Activated CD4-positive, alpha-beta T cell treated with anti-CD3 and anti-CD28 coated beads, Interleukin-2, amount 10 ng/mL, durations not matched to agents 24 days and 14 days (primary cell): ENCODE data around the gene CTIF. TPM values are rescaled to one million over a fixed set of nuclear protein-coding genes. Genes with fewer than 3 reads are reported as not detected.

Source experiments
- DNase-seq: peaks from one replicate; pipeline ENCODE4 v3.0.0; 2022
- H3K27ac Mint-ChIP-seq: one replicate; pipeline ENCODE4 v1.8.0; 2022; ENCODE audit warnings: mild to moderate bottlenecking, mixed read lengths
- H3K27me3 Mint-ChIP-seq: one replicate; pipeline ENCODE4 v1.8.0; 2022; ENCODE audit warnings: mixed read lengths
- H3K36me3 Mint-ChIP-seq: one replicate; pipeline ENCODE4 v1.8.0; 2022; ENCODE audit warnings: low read depth, mild to moderate bottlenecking, mixed read lengths
- H3K4me1 Mint-ChIP-seq: one replicate; pipeline ENCODE4 v1.8.0; 2021; ENCODE audit warnings: mixed read lengths
- H3K4me3 Mint-ChIP-seq: one replicate; pipeline ENCODE4 v1.8.0; 2022; ENCODE audit warnings: mild to moderate bottlenecking, moderate library complexity, mixed read lengths
- H3K9me3 Mint-ChIP-seq: one replicate; pipeline ENCODE4 v1.8.0; 2021; ENCODE audit warnings: mixed read lengths
- intact Hi-C: fragments of 100-400 bp; cut with micrococcal nuclease; formaldehyde crosslinking; loops from one replicate; pipeline ENCODE4 v1.15.1; 2023
- total RNA-seq: library from RNA; stranded (reverse); gene quantifications from 2 replicates; pipeline ENCODE4 v1.2.3, GENCODE V29; 2022

The CTIF gene
- total RNA-seq, 1 donor from 2014 or later, result 9.5 TPM

DNA sequence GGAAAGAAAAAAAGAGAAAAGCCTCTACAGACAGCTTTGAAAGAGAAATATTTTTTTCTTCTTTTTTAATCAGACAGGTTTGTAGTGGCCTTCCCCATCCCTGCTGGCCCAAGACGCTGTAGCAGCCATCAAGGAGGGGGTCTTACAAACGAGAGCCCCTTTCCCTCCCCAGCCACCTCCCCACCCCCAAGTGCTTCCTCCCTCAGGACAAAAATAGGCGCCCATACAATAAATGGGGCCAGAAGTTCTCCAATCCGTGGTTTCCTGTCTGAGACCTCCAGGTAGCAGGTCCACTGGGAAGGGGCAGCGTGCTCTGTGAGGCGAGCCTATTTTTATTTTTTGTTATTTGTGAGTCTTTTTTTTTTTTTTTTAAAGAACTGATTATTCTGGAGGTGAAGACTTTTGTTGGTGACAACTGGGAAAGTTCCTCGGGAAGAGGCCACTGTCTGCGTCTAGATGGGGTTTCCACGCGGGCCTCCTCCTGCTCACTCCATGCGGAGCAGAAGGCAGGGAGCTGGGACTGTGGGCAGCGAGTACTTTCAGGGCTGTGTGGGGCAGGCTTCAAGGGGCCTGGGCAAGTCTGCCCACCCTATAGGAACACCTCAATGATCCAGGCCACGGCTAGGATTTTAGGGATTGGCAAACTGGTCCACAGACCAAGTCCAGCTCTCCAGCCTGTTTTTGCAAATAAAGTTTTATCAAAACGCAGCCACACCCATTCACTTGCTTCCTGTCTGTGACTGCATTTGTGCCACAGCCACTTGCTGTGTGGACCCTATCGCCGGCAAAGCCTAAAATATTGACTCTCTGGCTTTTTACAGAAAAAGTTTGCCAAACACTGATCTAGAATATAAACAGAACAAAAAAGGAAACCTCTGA is 139.6 kb downstream of the CTIF start:
- Mint-ChIP-seq H3K9me3 (no peaks in the 10 kb centered on the region), H3K4me3 (no peak overlapping the region), H3K27ac (no peak overlapping the region), H3K27me3 (no peaks in the 10 kb centered on the region), H3K36me3 (no peaks in the 10 kb centered on the region), H3K4me1 (peaks cover 2% of the 10 kb centered on the region)
- DNase-seq, result no peak
- intact Hi-C loops, result loop anchor here (5.0 to 10.0 kb wide), 5 partner anchors 96 to 559 kb away; partner anchors contain the start of gene SMAD7

DNA sequence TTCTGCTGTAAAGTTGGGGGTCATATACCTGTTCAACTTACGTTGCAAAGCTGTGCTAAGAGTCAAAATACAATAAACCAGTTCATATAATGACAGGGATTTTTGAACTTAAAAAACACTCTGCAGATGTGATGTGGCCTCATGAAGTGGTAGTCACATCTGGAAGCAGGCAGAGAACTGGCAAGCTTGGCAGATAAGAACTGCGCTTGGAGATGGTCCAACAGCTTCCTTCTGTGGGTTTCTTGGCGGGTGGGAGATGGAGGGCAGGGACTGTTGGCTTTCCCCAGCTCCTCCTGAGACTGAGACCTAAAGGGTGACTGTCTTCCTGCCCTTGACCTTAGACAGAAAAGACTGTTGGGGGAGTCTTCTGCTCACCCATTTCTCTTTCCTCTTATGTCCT is 140.4 kb downstream of the CTIF start:
- Mint-ChIP-seq H3K4me3 (no peak overlapping the region), H3K27me3 (no peaks in the 10 kb centered on the region), H3K36me3 (no peaks in the 10 kb centered on the region), H3K27ac (no peak overlapping the region), H3K9me3 (no peaks in the 10 kb centered on the region), H3K4me1 (peaks cover 2% of the 10 kb centered on the region)
- no peak for DNase-seq
- intact Hi-C loops, result loop anchor here (5.0 to 10.0 kb wide), 5 partner anchors 96 to 558 kb away; partner anchors contain the start of gene SMAD7

DNA sequence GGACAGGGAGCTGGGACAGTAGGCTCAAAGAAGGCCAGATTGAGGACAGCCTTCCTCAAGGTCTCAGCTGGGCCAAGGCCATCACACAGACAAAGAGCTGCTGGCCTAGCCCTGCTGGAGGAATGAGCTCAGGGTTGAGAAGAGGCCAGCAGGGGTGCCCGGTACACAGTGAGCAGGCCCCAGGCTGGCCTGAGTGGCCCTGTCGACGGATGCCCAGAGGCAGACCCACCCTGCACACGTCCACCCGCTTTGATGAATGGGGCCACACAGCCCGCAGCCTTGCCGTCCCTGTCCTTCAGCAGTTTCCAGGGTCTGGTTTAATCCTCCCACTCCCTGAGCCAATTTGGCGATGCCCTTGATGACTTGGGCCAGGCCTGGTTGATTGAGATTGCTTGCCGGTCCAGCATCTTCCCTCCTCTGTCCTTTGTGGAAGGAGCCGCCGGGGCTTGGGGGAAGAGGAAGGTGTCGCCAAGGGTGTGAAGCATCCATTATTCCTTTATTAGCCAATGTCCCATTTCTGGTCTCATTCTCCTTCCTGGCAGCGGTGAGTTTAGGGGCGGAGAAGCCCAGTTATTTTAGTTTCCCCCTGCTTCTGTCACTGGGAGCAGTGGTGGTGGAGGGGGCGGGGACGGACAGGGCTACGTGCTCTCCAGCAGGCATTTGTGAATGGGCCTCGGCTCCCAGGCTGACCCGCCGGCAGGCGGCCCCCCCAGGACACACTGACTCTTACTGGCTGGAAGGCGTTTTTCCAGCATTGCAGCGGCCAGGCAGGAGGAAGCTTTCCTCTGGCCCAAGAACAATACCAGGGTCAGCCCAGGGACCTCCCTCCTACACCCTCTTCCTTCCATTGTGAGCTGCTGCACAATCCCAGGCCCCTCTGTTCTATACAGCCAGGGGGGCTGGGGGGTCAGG is 141.8 kb downstream of the CTIF start:
- H3K9me3 Mint-ChIP-seq, result no peaks in the 10 kb centered on the region
- H3K27ac Mint-ChIP-seq, result no peak overlapping the region
- intact Hi-C loops, result no loop called here
- no peaks in the 10 kb centered on the region for H3K4me1 Mint-ChIP-seq
- H3K27me3 Mint-ChIP-seq, result no peaks in the 10 kb centered on the region
- no peak overlapping the region for H3K4me3 Mint-ChIP-seq
- no peak for DNase-seq
- no peaks in the 10 kb centered on the region for H3K36me3 Mint-ChIP-seq

DNA sequence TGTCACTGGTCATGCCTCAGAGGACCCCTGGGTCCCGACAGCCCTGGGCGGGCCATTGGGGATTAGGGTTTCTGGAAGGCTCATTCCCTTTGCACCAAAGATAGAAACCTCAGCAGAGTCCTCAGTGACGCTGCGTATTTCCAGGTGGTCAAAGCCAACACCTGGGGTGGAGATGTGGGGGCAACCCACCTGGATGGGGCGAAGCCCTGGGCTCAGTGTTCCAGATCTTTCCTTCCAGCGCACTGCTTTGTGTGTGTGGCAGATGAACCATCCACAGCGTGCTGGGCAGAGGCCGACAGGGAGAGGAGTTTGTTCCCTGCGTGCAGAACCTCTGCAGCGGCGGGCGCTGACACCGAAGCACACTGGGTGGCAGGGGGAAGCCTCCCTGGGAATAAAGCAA is 143.9 kb downstream of the CTIF start:
- Mint-ChIP-seq H3K4me3 (no peak overlapping the region), H3K4me1 (no peaks in the 10 kb centered on the region), H3K27ac (no peak overlapping the region), H3K27me3 (no peaks in the 10 kb centered on the region), H3K9me3 (no peaks in the 10 kb centered on the region), H3K36me3 (no peaks in the 10 kb centered on the region)
- intact Hi-C loops, result no loop called here
- DNase-seq, result no peak

DNA sequence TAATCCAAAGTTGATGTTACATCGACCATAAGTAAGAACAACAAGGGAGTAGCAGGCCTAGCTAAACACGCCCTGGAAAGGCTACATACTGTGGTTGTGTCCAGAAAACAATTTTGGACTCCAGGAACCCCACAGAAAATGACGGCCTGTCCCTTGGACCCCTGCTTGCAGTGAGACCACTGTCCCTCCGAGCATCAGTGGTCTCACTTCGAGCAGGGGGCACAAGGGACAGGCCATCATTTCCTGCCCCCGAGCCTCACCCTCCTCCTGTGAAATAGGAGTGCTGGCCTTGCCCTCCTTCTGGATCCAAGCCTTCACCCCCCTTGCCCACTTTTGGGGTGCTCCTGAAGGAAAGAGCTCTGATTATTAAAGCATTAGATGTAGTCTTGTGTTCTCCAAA is 144.4 kb downstream of the CTIF start:
- Mint-ChIP-seq H3K4me3 (no peak overlapping the region), H3K36me3 (no peaks in the 10 kb centered on the region), H3K9me3 (no peaks in the 10 kb centered on the region), H3K27ac (no peak overlapping the region), H3K4me1 (no peaks in the 10 kb centered on the region), H3K27me3 (no peaks in the 10 kb centered on the region)
- no peak for DNase-seq
- intact Hi-C loops, result no loop called here

DNA sequence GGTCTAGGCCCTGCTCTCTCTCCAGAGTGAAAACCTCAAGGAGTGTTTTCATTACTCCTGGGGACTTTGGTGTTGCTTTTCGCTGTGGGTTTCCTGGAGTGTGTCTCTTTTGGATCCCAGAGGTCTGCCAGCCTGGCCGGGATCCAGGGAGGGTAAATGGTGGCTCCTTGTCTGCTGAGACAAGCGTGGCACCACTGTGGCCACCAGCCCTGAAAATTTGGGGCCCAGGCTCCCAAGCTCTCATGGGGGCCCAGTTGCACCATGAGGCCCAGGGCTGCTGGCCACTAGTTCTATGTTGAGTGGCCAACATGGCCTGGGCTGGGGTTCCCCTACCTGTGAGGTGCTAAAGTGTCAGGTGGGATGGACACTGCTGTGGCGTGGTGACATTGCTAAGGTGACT is 144.8 kb downstream of the CTIF start:
- H3K9me3 Mint-ChIP-seq, result no peaks in the 10 kb centered on the region
- no peak overlapping the region for H3K4me3 Mint-ChIP-seq
- H3K4me1 Mint-ChIP-seq, result no peaks in the 10 kb centered on the region
- no peaks in the 10 kb centered on the region for H3K27me3 Mint-ChIP-seq
- no peak for DNase-seq
- no peak overlapping the region for H3K27ac Mint-ChIP-seq
- no peaks in the 10 kb centered on the region for H3K36me3 Mint-ChIP-seq
- intact Hi-C loops, result no loop called here

DNA sequence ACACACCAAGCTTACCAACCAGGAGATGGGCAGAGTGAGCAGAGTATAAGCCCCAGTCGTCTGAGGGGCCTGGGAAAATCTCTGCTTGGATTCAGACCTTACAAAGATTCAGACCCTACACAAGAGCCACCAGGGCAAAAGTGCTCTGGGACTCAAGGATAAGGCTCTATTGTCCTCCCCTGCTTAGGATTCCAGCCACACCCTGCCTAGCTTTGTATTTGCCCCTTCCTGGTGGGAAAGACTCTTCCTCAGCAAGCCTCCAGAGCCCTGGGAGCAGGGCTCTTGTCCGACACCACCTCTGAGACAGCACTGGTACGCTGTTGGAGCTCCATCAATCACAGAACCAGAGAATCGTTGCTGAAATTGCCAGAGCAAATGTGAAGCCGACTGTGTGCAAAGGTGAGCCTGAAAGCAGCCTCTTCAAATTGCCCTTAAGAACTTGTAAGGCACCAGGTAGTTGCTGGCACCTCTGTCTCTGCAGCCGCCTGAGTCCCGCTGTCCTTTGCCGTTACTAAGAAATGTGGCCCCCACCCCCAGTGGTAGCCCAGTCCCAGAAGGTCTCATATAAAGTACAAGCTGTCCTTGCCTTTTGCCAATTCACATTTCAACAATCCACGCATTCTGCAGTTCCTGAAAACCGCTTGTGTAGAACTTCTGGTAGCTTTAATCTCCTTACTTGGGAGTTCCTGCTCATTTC is 148.7 kb downstream of the CTIF start:
- Mint-ChIP-seq H3K27ac (no peak overlapping the region), H3K36me3 (no peaks in the 10 kb centered on the region), H3K4me3 (no peak overlapping the region), H3K9me3 (no peaks in the 10 kb centered on the region), H3K27me3 (peaks cover 4% of the 10 kb centered on the region), H3K4me1 (no peaks in the 10 kb centered on the region)
- intact Hi-C loops, result no loop called here
- no peak for DNase-seq

DNA sequence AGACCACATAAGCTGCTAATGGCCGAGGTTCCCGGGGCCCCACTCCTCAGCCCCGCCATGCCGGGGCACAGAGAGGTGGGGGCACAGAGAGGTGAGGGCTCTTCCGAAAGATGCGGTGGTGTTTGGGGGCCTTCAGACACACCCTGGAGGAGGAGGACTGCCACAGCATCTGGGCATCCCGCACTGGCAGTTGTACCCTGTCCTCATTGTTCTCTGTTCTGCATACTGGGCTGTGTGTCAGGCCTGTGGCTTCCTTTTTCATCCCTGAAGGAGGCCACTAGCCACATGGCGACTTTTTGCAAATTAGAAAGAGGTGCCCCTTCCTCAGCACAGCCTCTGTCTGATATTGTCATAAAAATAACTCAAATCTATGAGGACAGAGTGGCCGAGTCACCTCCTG is 150.1 kb downstream of the CTIF start:
- Mint-ChIP-seq H3K27ac (no peak overlapping the region), H3K27me3 (peaks cover 6% of the 10 kb centered on the region), H3K36me3 (no peaks in the 10 kb centered on the region), H3K9me3 (no peaks in the 10 kb centered on the region), H3K4me3 (no peak overlapping the region), H3K4me1 (no peaks in the 10 kb centered on the region)
- DNase-seq, result no peak
- intact Hi-C loops, result no loop called here

DNA sequence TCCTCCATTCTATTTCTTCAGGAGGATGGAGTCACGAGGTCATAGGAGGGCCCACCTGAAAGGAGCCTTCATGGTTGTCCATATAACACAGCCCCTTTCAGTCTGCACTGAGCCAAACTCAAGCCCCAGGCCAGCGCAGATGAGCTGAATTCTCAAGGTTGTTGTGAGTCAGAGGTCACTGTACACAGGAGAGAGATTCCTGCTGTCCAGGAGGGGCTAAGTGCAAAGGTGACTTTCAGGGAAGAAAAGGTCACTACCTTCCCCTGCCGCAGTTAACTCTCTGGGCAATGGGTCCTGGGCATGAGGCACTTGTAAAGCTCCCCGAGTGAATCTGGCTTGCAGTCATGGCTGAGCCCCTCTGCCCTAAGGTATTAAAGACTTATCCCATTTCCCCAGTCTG is 150.7 kb downstream of the CTIF start:
- H3K4me1 Mint-ChIP-seq, result no peaks in the 10 kb centered on the region
- H3K9me3 Mint-ChIP-seq, result no peaks in the 10 kb centered on the region
- no peaks in the 10 kb centered on the region for H3K36me3 Mint-ChIP-seq
- no peak for DNase-seq
- H3K27ac Mint-ChIP-seq, result no peak overlapping the region
- intact Hi-C loops, result no loop called here
- no peak overlapping the region for H3K4me3 Mint-ChIP-seq
- H3K27me3 Mint-ChIP-seq, result peaks cover 7% of the 10 kb centered on the region

DNA sequence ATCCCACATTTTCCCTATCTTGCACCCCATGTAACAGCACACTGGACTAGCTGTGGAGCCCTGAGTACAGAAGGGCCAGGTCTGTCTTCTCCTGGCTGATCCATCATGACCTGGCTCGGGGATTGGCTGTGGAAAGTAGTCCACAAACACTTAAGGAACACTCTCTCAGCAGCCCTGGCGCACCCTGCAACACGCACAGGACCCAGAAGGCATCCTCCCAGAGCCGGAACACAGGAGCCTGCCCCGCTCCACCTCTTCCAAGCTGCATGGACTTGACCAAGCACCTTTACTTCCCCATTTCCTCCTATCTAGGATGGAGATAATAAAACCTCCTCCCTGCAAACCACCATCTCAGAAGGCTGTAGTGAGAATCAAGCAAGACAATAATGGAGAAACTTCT is 151.7 kb downstream of the CTIF start:
- H3K27me3 Mint-ChIP-seq, result peaks cover 9% of the 10 kb centered on the region
- H3K27ac Mint-ChIP-seq, result no peak overlapping the region
- no peak for DNase-seq
- H3K4me1 Mint-ChIP-seq, result no peaks in the 10 kb centered on the region
- intact Hi-C loops, result no loop called here
- no peak overlapping the region for H3K4me3 Mint-ChIP-seq
- no peaks in the 10 kb centered on the region for H3K9me3 Mint-ChIP-seq
- no peaks in the 10 kb centered on the region for H3K36me3 Mint-ChIP-seq

DNA sequence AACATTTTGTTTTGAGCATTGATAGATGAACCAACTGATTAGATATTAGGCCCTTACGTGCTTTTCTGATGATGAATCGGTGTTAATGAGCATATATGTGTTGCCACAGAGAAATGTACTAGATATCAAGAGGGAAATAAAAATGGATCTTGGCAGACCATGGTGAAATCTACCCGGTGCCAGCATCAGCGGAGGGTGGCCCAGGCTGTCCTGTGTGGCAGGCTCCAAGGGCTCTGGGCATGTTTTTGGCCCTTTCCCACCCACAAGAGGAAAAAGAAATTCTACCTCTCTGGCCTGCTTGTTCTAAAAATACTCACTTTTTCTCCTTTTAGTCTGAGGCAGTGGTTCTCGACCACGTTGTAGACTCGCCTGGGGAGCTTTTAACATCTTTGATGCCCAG is 154.2 kb downstream of the CTIF start:
- peaks cover 9% of the 10 kb centered on the region for H3K27me3 Mint-ChIP-seq
- no peak overlapping the region for H3K4me3 Mint-ChIP-seq
- no peaks in the 10 kb centered on the region for H3K36me3 Mint-ChIP-seq
- no peaks in the 10 kb centered on the region for H3K4me1 Mint-ChIP-seq
- H3K27ac Mint-ChIP-seq, result no peak overlapping the region
- no peak for DNase-seq
- H3K9me3 Mint-ChIP-seq, result no peaks in the 10 kb centered on the region
- intact Hi-C loops, result no loop called here

DNA sequence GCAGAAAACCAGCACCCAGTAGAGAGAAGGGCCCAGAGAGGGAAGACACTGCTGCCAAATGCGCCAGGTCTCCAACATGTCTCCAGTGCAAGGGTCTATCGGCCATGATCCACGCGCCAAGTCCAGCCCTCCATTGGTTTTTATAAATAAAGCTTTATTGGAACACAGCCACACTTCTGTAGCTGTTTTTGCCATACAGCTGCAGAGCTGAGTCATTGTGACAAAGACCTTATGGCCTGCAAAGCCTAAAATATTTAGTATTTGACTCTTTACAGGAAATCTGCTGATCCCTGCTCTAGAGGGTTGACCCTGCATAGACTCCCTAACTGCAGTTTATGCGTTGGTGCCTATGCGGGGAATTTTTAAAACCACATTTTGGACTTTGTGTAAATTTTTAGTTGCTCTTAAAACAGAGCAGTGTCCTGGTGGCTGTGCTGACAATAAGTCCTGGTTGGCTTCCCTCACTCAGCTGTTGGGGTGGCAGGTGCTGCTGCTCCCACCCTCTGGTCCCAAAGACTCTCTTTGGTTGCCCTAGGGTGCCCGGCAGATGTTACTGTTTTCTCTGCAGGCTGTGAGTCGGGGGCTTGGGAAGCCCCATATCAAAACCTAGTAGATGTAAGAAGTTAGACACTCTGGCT is 154.9 kb downstream of the CTIF start:
- peak overlapping the region; percentile 32 for H3K27ac Mint-ChIP-seq
- no peak overlapping the region for H3K4me3 Mint-ChIP-seq
- no peaks in the 10 kb centered on the region for H3K9me3 Mint-ChIP-seq
- H3K4me1 Mint-ChIP-seq, result peaks cover 3% of the 10 kb centered on the region
- no peaks in the 10 kb centered on the region for H3K36me3 Mint-ChIP-seq
- DNase-seq, result no peak
- peaks cover 9% of the 10 kb centered on the region for H3K27me3 Mint-ChIP-seq
- intact Hi-C loops, result no loop called here

DNA sequence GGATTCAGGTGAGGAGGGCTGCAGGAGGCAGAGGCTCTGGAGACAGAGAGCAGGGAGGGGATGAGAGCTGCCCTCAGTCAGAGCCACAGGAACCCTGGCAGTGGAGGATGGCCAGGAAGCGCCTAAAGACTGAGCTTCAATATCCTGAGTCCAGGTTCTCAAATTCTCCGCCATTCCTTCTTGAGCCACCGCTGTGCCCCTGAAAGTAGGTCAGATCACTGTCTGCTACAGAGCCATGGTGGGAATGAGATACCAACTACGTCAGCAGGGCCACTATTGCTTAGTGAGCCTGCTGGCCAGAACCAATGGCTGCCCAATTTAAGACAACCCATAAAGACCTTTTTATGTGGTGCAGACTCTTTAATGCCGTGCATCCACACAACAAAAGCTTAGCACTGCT is 155.5 kb downstream of the CTIF start:
- Mint-ChIP-seq H3K36me3 (no peaks in the 10 kb centered on the region), H3K27ac (peak overlapping the region; percentile 32), H3K27me3 (peaks cover 9% of the 10 kb centered on the region), H3K9me3 (no peaks in the 10 kb centered on the region), H3K4me3 (no peak overlapping the region), H3K4me1 (peaks cover 3% of the 10 kb centered on the region)
- intact Hi-C loops, result no loop called here
- no peak for DNase-seq
